Amygdala (tissue), 56 donors: ENCODE data around the gene TMBIM4.

Source experiments
- DNase-seq, 56 donors: peaks; one replicate each; lab custom pipeline; 2025; lab: John Stamatoyannopoulos, UW

TMBIM4 gene

DNA sequence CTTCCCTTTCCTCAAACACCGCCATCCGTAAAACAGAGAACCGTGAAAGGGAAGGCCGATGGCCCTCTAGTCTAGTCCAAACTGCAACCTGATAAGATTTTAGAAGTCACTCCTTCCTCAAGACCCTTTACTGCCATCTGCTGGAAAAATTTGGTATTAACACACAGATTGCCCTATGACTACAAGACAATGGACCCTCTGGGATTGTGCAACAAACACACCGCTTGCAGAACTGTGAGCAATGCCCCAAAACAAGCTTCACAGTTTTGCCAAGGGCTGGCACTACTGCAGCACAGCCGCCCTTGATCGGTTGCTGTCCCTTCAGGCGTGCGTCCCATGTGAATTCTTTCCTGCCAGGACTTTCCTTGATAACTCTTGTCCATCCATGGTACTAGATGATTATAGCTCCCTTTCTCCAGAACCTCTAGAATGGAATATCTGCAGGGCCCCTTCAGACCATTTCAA is 62.3 kb downstream of the TMBIM4 start:
- DNase-seq, result peak in 23 of 56 donors; percentile 0 to 58 (median 7)

DNA sequence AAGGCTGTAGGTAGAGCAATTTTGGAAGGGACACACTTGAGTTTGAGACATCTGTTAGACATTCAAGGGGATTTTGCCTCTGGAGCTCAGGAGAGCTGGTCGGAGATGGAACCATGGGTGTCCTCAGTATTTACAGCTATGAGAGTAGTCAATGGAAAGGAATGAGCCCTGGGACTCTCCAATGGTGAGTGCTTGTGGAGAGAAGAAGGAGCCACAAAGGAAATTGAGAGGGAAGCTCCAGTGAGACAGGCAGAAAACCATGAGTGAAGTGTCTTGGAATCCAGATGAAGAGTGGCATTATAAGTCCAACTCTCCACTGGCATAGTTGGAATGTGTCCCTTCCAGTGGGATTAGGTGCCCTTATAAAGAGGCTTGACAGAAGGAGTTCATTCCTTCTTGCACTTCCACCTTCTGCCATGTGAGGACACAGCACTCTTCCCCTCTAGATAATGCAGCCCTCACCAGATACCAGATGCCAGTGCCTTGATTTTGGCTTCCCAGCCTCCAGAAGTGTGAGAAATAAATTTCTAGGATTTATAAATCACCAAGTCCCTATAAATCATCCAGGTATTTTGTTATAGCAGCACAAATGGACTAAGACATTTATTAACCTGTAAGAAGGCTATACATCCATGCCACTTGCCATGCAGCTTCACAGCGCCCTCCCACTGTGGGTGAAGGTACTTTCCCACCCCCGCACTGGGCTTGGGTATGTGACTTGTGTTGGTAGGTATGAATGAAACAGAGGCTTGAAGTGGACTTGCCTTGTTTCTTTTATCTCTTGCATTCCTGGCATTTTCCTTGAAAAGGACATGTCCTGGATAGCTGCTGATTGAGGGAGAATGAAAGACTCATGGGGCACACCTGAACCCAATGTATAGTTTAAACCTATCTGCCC is 66.5 kb downstream of the TMBIM4 start:
- no peak for DNase-seq

DNA sequence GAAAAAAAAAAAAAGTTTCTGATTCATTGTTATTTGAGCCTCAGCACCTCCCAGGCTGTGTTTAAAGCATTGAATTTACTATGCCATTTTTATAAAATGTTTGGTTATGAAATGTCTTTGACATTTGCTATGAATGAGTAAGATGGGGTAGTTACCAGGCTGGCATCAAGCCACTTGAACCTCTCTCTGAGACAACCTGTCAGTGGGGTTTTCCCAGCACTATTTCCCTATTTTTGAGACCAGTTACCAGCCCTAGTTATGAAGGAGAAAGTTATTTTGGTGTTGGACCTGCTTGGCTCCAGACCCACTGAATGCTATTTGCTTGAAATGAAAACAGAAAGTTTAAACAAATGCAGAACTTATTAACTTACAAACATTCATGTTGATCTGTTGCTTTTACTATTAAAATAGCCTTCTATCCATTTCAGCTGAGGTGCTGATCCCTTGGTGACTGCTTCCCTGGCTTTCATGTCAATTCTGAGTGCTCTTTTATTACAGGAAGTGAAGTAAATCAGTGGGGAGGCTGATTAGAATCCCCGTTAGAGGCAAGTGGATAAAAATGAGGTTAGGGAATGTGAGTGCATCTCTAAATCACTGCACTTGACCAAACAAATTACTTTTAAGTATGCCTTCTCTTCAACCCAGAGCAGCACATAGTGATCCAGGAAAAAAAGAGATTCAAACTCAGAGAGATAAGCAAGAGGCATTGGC is 77.1 kb downstream of the TMBIM4 start:
- DNase-seq, result no peak

- no peak for DNase-seq
Observed at GRCh38 chr12:66090157-66090556, 79.6 kb downstream of the TMBIM4 start.

GRCh38 chr12:66087365-66087943 is 82.3 kb downstream of the TMBIM4 start:
- DNase-seq, result peak in 35 of 56 donors; percentile 2 to 80 (median 14)

DNA sequence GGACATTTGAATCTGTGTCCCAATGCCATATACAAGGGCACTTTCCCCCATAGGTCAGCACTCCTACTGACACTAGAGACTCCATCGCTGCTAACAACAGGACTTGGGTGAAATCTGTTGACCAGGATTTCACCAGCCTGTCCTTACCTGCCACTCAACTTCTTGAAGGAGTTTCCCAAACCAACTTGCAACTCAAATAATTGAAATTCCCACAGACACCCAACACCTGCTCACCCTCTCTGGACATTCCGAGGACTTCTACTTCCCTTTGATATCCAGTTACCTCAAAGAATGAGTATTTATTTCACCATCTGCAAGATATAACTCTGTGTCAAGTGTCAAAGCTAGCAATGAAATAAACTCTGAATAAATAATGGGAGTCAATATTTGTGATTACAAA is 83.8 kb downstream of the TMBIM4 start:
- DNase-seq, result no peak
